Activated T-helper 9 cell treated with anti-CD3 and anti-CD28 coated beads, Interleukin-2, amount 50 U/mL, for 16 hours (primary cell): Measurements from ENCODE around the gene GABRB1.

Experiments used
- DNase-seq: peaks from one replicate; pipeline ENCODE4 v3.0.0-alpha.2; 2020; ENCODE audit warnings: low read depth

Gene GABRB1

GRCh38 chr4:47118192-47118929 is 87.0 kb downstream of the GABRB1 start:
- no peak for DNase-seq

GRCh38 chr4:47120783-47121182 is 89.4 kb downstream of the GABRB1 start:
- no peak for DNase-seq

- peak; percentile 6 for DNase-seq
These were observed 91.4 kb downstream of the GABRB1 start for GRCh38 chr4:47122592-47123291.

- no peak for DNase-seq
These were observed 97.6 kb downstream of the GABRB1 start for GRCh38 chr4:47128991-47129390.

GRCh38 chr4:47135210-47135609 is 103.8 kb downstream of the GABRB1 start:
- no peak for DNase-seq

- no peak for DNase-seq
These were observed 111.9 kb downstream of the GABRB1 start for GRCh38 chr4:47143261-47143660.

- DNase-seq = no peak
These were observed 114.3 kb downstream of the GABRB1 start for GRCh38 chr4:47145630-47146029.

GRCh38 chr4:47154816-47155370 is 123.5 kb downstream of the GABRB1 start:
- DNase-seq = no peak

- DNase-seq = no peak
These were observed 124.6 kb downstream of the GABRB1 start for GRCh38 chr4:47155919-47156318.

- DNase-seq = no peak
These were observed 128.7 kb downstream of the GABRB1 start for GRCh38 chr4:47160095-47160494.

GRCh38 chr4:47167081-47168035 is 136.0 kb downstream of the GABRB1 start:
- DNase-seq = no peak

GRCh38 chr4:47184083-47184482 is 152.7 kb downstream of the GABRB1 start:
- DNase-seq = no peak

GRCh38 chr4:47185761-47186160 is 154.4 kb downstream of the GABRB1 start:
- no peak for DNase-seq

GRCh38 chr4:47187608-47188007 is 156.2 kb downstream of the GABRB1 start:
- DNase-seq = no peak

- DNase-seq = no peak
These were observed 161.8 kb downstream of the GABRB1 start for GRCh38 chr4:47193179-47193578.

- DNase-seq = no peak
These were observed 162.8 kb downstream of the GABRB1 start for GRCh38 chr4:47194036-47194737.

GRCh38 chr4:47195706-47196105 is 164.3 kb downstream of the GABRB1 start:
- no peak for DNase-seq

GRCh38 chr4:47198791-47199190 is 167.4 kb downstream of the GABRB1 start:
- no peak for DNase-seq

- no peak for DNase-seq
These were observed 172.2 kb downstream of the GABRB1 start for GRCh38 chr4:47203593-47203992.

GRCh38 chr4:47207555-47207954 is 176.2 kb downstream of the GABRB1 start:
- no peak for DNase-seq

- no peak for DNase-seq
These were observed 178.5 kb downstream of the GABRB1 start for GRCh38 chr4:47209833-47210232.

GRCh38 chr4:47210828-47211227 is 179.5 kb downstream of the GABRB1 start:
- DNase-seq = no peak
